GM23338 (cell line): ENCODE data around the gene KIF25. TPM values are rescaled to one million over a fixed set of nuclear protein-coding genes. Genes with fewer than 3 reads are reported as not detected.

Experiments used
- ATAC-seq: fragments of 200-7000 bp; cut with Tn5 transposase; 3 replicates; pipeline ENCODE4 v1.9.1; 2020
- DNase-seq: peaks from one replicate; pipeline ENCODE4 v3.0.0-alpha.2; 2015; ENCODE audit warnings: low spot score
- H2AFZ ChIP-seq: fragments of 200-600 bp; sonication (generic); 2 replicates; pipeline ENCODE4 v1.8.0; 2016; ENCODE audit warnings: antibody characterized with exemption, mild to moderate bottlenecking, moderate library complexity
- H3F3A ChIP-seq: fragments of 200-600 bp; sonication (generic); replicated peaks from 2 replicates; pipeline ENCODE4 v1.8.0; 2017; ENCODE audit warnings: antibody characterized with exemption, mixed run types, low read depth
- H3K27ac ChIP-seq: fragments of 200-600 bp; sonication (generic); 2 replicates; pipeline ENCODE4 v1.6.1; 2016; ENCODE audit warnings: low read depth
- H3K27me3 ChIP-seq: fragments of 200-600 bp; sonication (generic); 2 replicates; pipeline ENCODE4 v1.8.0; 2016; ENCODE audit warnings: mild to moderate bottlenecking, mixed run types, moderate library complexity; ENCODE audit not compliant: insufficient read depth
- H3K36me3 ChIP-seq: fragments of 200-600 bp; sonication (generic); 2 replicates; pipeline ENCODE4 v1.8.0; 2016; ENCODE audit warnings: mild to moderate bottlenecking; ENCODE audit not compliant: insufficient read depth
- H3K4me1 ChIP-seq: fragments of 200-600 bp; sonication (generic); 2 replicates; pipeline ENCODE4 v1.8.0; 2016; ENCODE audit warnings: mild to moderate bottlenecking, moderate library complexity; ENCODE audit not compliant: insufficient read depth
- H3K4me2 ChIP-seq: fragments of 200-600 bp; sonication (generic); 2 replicates; pipeline ENCODE4 v1.7.1; 2017; ENCODE audit warnings: mixed run types
- H3K4me3 ChIP-seq: fragments of 200-600 bp; sonication (generic); 2 replicates; pipeline ENCODE4 v1.6.1; 2016; ENCODE audit warnings: mixed run types
- H3K79me2 ChIP-seq: fragments of 200-600 bp; sonication (generic); replicated peaks from 2 replicates; pipeline ENCODE4 v1.8.0; 2017; ENCODE audit warnings: mild to moderate bottlenecking; ENCODE audit not compliant: insufficient read depth
- H3K9me2 ChIP-seq: fragments of 200-600 bp; sonication (generic); 2 replicates; pipeline ENCODE4 v1.8.0; 2017; ENCODE audit not compliant: insufficient read depth
- H4K20me1 ChIP-seq: fragments of 200-600 bp; sonication (generic); replicated peaks from 2 replicates; pipeline ENCODE4 v1.8.0; 2017; ENCODE audit warnings: mild to moderate bottlenecking; ENCODE audit not compliant: insufficient read depth
- H3K27ac Mint-ChIP-seq: 2 replicates; pipeline ENCODE4 v1.8.0; 2020; ENCODE audit warnings: inconsistent platforms, mild to moderate bottlenecking, moderate library complexity, mixed read lengths
- H3K27me3 Mint-ChIP-seq: 3 replicates; pipeline ENCODE4 v1.8.0; 2022; ENCODE audit warnings: low read depth, mild to moderate bottlenecking, moderate library complexity, mixed read lengths, inconsistent platforms; ENCODE audit not compliant: insufficient read depth, poor library complexity
- H3K36me3 Mint-ChIP-seq: 3 replicates; pipeline ENCODE4 v1.8.0; 2021; ENCODE audit warnings: low read depth, mild to moderate bottlenecking, inconsistent platforms, moderate library complexity, mixed read lengths
- H3K4me1 Mint-ChIP-seq: 3 replicates; pipeline ENCODE4 v1.8.0; 2020; ENCODE audit warnings: mild to moderate bottlenecking, inconsistent platforms, mixed read lengths
- H3K4me3 Mint-ChIP-seq: 3 replicates; pipeline ENCODE4 v1.8.0; 2021; ENCODE audit warnings: moderate library complexity, mild to moderate bottlenecking, inconsistent platforms, mixed read lengths
- H3K9me3 Mint-ChIP-seq: 3 replicates; pipeline ENCODE4 v1.8.0; 2020; ENCODE audit warnings: moderate library complexity, mild to moderate bottlenecking, inconsistent platforms, mixed read lengths
- CREB1 ChIP-seq: fragments of 250-450 bp; sonication (Bioruptor Pico); IDR thresholded peaks from 2 replicates; pipeline ENCODE4 v1.5.0; 2020; ENCODE audit warnings: low read depth, mild to moderate bottlenecking, moderate library complexity
- CTCF ChIP-seq, 2 experiments: fragments of 200-600 bp in 1 of 2; sonication (generic) in 1 of 2; conservative IDR thresholded peaks; 2 replicates each; pipeline versions ENCODE4 v1.5.1 to v1.6.1; 2016 to 2017; ENCODE audit warnings: antibody characterized with exemption in 2 of 2, low read depth in 2 of 2, mild to moderate bottlenecking in 2 of 2, moderate library complexity in 1 of 2
- ETS1 ChIP-seq: IDR thresholded peaks from 2 replicates; pipeline ENCODE4 v1.6.1; 2016; ENCODE audit warnings: antibody characterized with exemption
- EZH2 ChIP-seq: fragments of 200-600 bp; sonication (generic); IDR thresholded peaks from one replicate; pipeline ENCODE4 v1.8.0; 2017; ENCODE audit warnings: antibody characterized with exemption, mild to moderate bottlenecking, low read depth; ENCODE audit not compliant: unreplicated experiment
- EZH2phosphoT487 ChIP-seq: fragments of 200-600 bp; sonication (generic); IDR thresholded peaks from one replicate; pipeline ENCODE4 v1.8.1; 2018; ENCODE audit warnings: antibody characterized with exemption; ENCODE audit not compliant: unreplicated experiment
- JUNB ChIP-seq: IDR thresholded peaks from one replicate; pipeline ENCODE4 v1.6.1; 2016; ENCODE audit warnings: antibody characterized with exemption; ENCODE audit not compliant: unreplicated experiment
- NANOG ChIP-seq: IDR thresholded peaks from 2 replicates; pipeline ENCODE4 v1.6.1; 2016; ENCODE audit warnings: antibody characterized with exemption, borderline replicate concordance
- POLR2AphosphoS5 ChIP-seq: IDR thresholded peaks from 2 replicates; pipeline ENCODE4 v1.6.1; 2016; ENCODE audit warnings: antibody characterized with exemption, low read depth
- REST ChIP-seq: IDR thresholded peaks from one replicate; pipeline ENCODE4 v1.6.1; 2018; ENCODE audit warnings: antibody characterized with exemption; ENCODE audit not compliant: unreplicated experiment
- STAT1 ChIP-seq: IDR thresholded peaks from one replicate; pipeline ENCODE4 v1.6.1; 2016; ENCODE audit warnings: antibody characterized with exemption; ENCODE audit not compliant: unreplicated experiment
- ZNF114 ChIP-seq: fragments of 250-450 bp; sonication (Bioruptor Pico); IDR thresholded peaks from 2 replicates; pipeline ENCODE4 v1.5.0; 2020; ENCODE audit warnings: mild to moderate bottlenecking, moderate library complexity
- ZNF331 ChIP-seq: fragments of 250-450 bp; sonication (Bioruptor Pico); IDR thresholded peaks from 2 replicates; pipeline ENCODE4 v1.5.0; 2020; ENCODE audit warnings: low read depth, mild to moderate bottlenecking, moderate library complexity
- ZNF462 ChIP-seq: fragments of 250-450 bp; sonication (Bioruptor Pico); IDR thresholded peaks from 2 replicates; pipeline ENCODE4 v1.5.0; 2020; ENCODE audit warnings: mild to moderate bottlenecking, moderate library complexity
- polyA plus RNA-seq: library from polyadenylated mRNA; unstranded; fragments of >200 nt; fragmentation: Nextera tagmentation; extraction: Ambion mirVana; gene quantifications from 2 replicates; pipeline ENCODE4 v1.2.1, GENCODE V29; 2016
- total RNA-seq: library from RNA; depleted of rRNA; stranded (reverse); fragments of >200 nt; shearing (Covaris generic); gene quantifications from 2 replicates; pipeline ENCODE4 v1.2.3, GENCODE V29; 2014

The KIF25 gene
- total and polyA plus RNA-seq, 2 experiments from 2014 or later, result 0.69 to 0.76 TPM

- Histone ChIP-seq H3K79me2 (no peaks in the 10 kb centered on the region), H3K27me3 (no peaks in the 10 kb centered on the region), H3K4me3 (no peak overlapping the region), H3K27ac (no peak overlapping the region), H3K4me2 (no peak overlapping the region), H3K9me2 (peaks cover 6% of the 10 kb centered on the region; the same call in 1 of the 2 replicates), H3K4me1 (no peaks in the 10 kb centered on the region), H2AFZ (no peak overlapping the region), H4K20me1 (no peaks in the 10 kb centered on the region), H3F3A (no peaks in the 10 kb centered on the region), H3K36me3 (no peaks in the 10 kb centered on the region)
- peaks cover 13% of the 10 kb centered on the region for H3K36me3 Mint-ChIP-seq
- H3K9me3 Mint-ChIP-seq, result peaks cover 16% of the 10 kb centered on the region; the same call in 2 of the 3 replicates
- no peak overlapping the region for H3K4me3 Mint-ChIP-seq
- no peak overlapping the region for H3K27ac Mint-ChIP-seq
- peaks cover 1% of the 10 kb centered on the region for H3K27me3 Mint-ChIP-seq
- no peaks in the 10 kb centered on the region; the same call in 2 of the 3 replicates for H3K4me1 Mint-ChIP-seq
- DNase-seq (no peak), ATAC-seq (no peak)
- TF ChIP-seq CREB1 (CRISPR knock-in tag) (no peak), ZNF114 (no peak), POLR2AphosphoS5 (no peak), CTCF (conservative IDR thresholded peaks at IDR 0.05; ENCODE audit: low read depth in 2 of 2) (no peak), ETS1 (no peak), JUNB (no peak), EZH2phosphoT487 (no peak), EZH2 (no peak), NANOG (no peak), STAT1 (no peak), REST (no peak), ZNF462 (no peak), ZNF331 (no peak)
Observed at GRCh38 chr6:167981916-167982462, 15.5 kb upstream of the KIF25 start.
